Tibial nerve (tissue), 3 donors: ENCODE results near the gene PPFIA2.

Experiments
- CTCF ChIP-seq, 5 experiments: fragments of 200-600 bp in 3 of 5; fragments of 450-650 bp in 2 of 5; sonication (generic) in 3 of 5; IDR thresholded peaks; one replicate each; pipeline ENCODE4 v1.5.1; 2016 to 2019; ENCODE audit warnings: antibody characterized with exemption in 5 of 5, mild to moderate bottlenecking in 3 of 5, moderate library complexity in 2 of 5
- POLR2A ChIP-seq, 2 donors: fragments of 450-650 bp; IDR thresholded peaks; one replicate each; pipeline ENCODE4 v1.6.1; 2017; ENCODE audit warnings: antibody characterized with exemption in 2 of 2, mild to moderate bottlenecking in 2 of 2, moderate library complexity in 2 of 2

- no peak for TF ChIP-seq CTCF (IDR thresholded peaks at IDR 0.05)
- TF ChIP-seq POLR2A (IDR thresholded peaks at IDR 0.05), result no peak
Observed at GRCh38 chr12:81274637-81275529, 484.3 kb downstream of the PPFIA2 start.
